ENCODE data around the gene ZBTB40.
A peak's percentile ranks its signal among the peaks of the same experiment; 100 is the strongest.

The ZBTB40 gene

GRCh38 chr1:22465671-22466070 is 14.0 kb downstream of the ZBTB40 start:
- peak; percentile 27 for DNase-seq (ENCODE audit: low spot score)

GRCh38 chr1:22470227-22470626 is 18.6 kb downstream of the ZBTB40 start:
- no peak for DNase-seq (ENCODE audit: low spot score)

- DNase-seq (ENCODE audit: low spot score) = peak; percentile 50
These were observed 19.4 kb downstream of the ZBTB40 start for GRCh38 chr1:22471078-22471477.

- DNase-seq (ENCODE audit: low spot score) = no peak
These were observed 20.0 kb downstream of the ZBTB40 start for GRCh38 chr1:22471610-22472009.

- DNase-seq (ENCODE audit: low spot score) = no peak
These were observed 20.9 kb downstream of the ZBTB40 start for GRCh38 chr1:22472596-22472995.

- DNase-seq (ENCODE audit: low spot score) = no peak
These were observed 22.3 kb downstream of the ZBTB40 start for GRCh38 chr1:22473952-22474351.

- no peak for DNase-seq (ENCODE audit: low spot score)
These were observed 24.9 kb downstream of the ZBTB40 start for GRCh38 chr1:22476566-22476965.

GRCh38 chr1:22483121-22483520 is 31.5 kb downstream of the ZBTB40 start:
- no peak for DNase-seq (ENCODE audit: low spot score)

GRCh38 chr1:22484706-22485345 is 33.2 kb downstream of the ZBTB40 start:
- DNase-seq (ENCODE audit: low spot score) = no peak

GRCh38 chr1:22485431-22485830 is 33.8 kb downstream of the ZBTB40 start:
- DNase-seq (ENCODE audit: low spot score) = no peak

GRCh38 chr1:22487781-22488180 is 36.1 kb downstream of the ZBTB40 start:
- DNase-seq (ENCODE audit: low spot score) = no peak

- no peak for DNase-seq (ENCODE audit: low spot score)
These were observed 36.7 kb downstream of the ZBTB40 start for GRCh38 chr1:22488319-22488718.

- DNase-seq (ENCODE audit: low spot score) = no peak
These were observed 37.6 kb downstream of the ZBTB40 start for GRCh38 chr1:22489278-22489677.

GRCh38 chr1:22489823-22490222 is 38.2 kb downstream of the ZBTB40 start:
- no peak for DNase-seq (ENCODE audit: low spot score)

- no peak for DNase-seq (ENCODE audit: low spot score)
These were observed 38.7 kb downstream of the ZBTB40 start for GRCh38 chr1:22490309-22490708.

GRCh38 chr1:22491995-22492715 is 40.5 kb downstream of the ZBTB40 start:
- DNase-seq (ENCODE audit: low spot score) = no peak

GRCh38 chr1:22494144-22494543 is 42.5 kb downstream of the ZBTB40 start:
- DNase-seq (ENCODE audit: low spot score) = no peak

GRCh38 chr1:22494943-22495579 is 43.4 kb downstream of the ZBTB40 start:
- no peak for DNase-seq (ENCODE audit: low spot score)

GRCh38 chr1:22496536-22497160 is 45.0 kb downstream of the ZBTB40 start:
- no peak for DNase-seq (ENCODE audit: low spot score)

GRCh38 chr1:22498463-22498862 is 46.8 kb downstream of the ZBTB40 start:
- DNase-seq (ENCODE audit: low spot score) = no peak

GRCh38 chr1:22500058-22500457 is 48.4 kb downstream of the ZBTB40 start:
- DNase-seq (ENCODE audit: low spot score) = no peak

GRCh38 chr1:22500471-22500870 is 48.8 kb downstream of the ZBTB40 start:
- DNase-seq (ENCODE audit: low spot score) = no peak

GRCh38 chr1:22502202-22502601 is 50.6 kb downstream of the ZBTB40 start:
- DNase-seq (ENCODE audit: low spot score) = no peak
